Measurements from ENCODE around the gene C1orf94.

Gene C1orf94

DNA sequence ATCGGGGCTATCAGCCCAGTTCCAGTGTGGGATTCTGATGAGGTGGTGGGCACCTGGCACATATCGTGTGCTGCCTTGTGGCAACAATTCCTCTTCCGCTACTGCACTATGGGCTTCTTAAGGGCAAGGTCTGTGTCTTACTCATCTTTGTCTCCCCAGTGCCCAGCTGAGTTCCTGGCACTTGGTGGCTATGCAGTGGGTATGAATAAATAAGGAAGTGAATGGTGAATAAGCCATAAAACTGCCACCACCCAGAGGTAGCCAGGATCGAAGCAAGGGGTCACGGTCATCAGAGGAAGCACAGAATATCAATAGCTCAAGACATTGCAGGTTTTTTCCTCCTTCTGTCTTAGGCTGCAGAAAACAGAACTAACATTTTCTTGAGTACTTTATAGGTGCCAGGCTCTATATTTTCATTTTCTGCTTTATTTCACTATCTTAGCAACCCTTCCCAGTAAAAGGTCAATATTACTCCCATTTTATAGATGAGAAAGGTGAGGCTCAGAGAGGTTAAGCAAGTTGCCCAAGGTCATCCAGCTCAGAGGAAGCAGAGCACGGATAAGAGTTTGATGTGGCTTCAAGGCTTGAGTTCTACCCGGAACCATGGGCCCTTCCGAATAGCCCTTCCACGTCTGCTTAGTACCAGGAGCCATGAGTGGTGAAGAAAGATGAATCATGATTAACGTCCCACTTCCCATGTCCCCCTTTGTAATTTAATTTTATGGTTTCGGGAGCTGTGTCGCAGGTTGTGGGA is 10.2 kb downstream of the C1orf94 start:
- H3K4me3 ChIP-seq (ENCODE audit: control insufficient read depth in 1 of 7, extremely low read depth in 1 of 7, insufficient read depth in 4 of 7, low read depth in 2 of 7, low read length in 6 of 7) = no peak overlapping the region
- no peaks in the 10 kb centered on the region for H3K36me3 ChIP-seq (ENCODE audit: control insufficient read depth in 4 of 4, insufficient read depth in 4 of 4, low read length in 3 of 4)
- peaks cover 0 to 49% (median 10%) of the 10 kb centered on the region in 5 experiments for H3K27me3 ChIP-seq (replicated peaks in 2 of 5; ENCODE audit: control insufficient read depth in 4 of 5, insufficient read depth in 5 of 5, low read length in 4 of 5)
- H3K4me1 ChIP-seq (ENCODE audit: control extremely low read depth in 1 of 4, control insufficient read depth in 4 of 4, insufficient read depth in 4 of 4, low read length in 3 of 4) = no peaks in the 10 kb centered on the region
- H3K9me3 ChIP-seq (ENCODE audit: control extremely low read depth in 1 of 5, control insufficient read depth in 4 of 5, insufficient read depth in 2 of 5, low read depth in 1 of 5, low read length in 4 of 5) = peaks cover 0 to 6% (median 0%) of the 10 kb centered on the region in 5 experiments
- WGBS (ENCODE audit: insufficient coverage) = 82% methylated on average over 11 of the region's 12 CpGs
- H3K27ac ChIP-seq (ENCODE audit: insufficient read depth in 1 of 2, low read depth in 1 of 2, low read length in 2 of 2, poor library complexity in 1 of 2, severe bottlenecking in 2 of 2) = no peak overlapping the region
- POLR2A ChIA-PET = no interaction called here
- no peak for DNase-seq
- CTCF ChIA-PET = no interaction called here

DNA sequence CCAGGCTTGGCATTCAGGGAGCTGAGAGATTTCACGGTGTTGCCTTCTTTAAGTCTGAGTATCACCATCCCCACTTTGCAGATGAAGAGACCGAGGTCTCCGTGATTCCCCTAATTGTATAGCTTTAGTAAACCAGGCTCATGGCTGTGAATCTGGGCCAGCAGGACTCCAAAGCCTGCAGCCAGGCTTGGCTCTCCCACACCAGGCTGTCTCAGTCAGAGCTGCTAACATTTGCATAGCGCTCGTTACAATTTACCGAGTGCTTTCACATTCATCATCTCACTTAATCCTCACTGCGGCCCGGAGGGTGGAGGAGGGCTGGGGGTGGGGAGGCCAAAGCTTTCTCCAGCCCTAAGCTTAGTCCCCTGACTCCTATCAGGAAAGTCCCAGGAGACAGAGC is 11.7 kb downstream of the C1orf94 start:
- ChIA-PET POLR2A (no interaction called here), CTCF (interaction anchor here (1.2 kb wide), 1 partner anchor 9 kb away, joined by 3 read pairs; no protein-coding TSS in a partner anchor)
- Histone ChIP-seq H3K4me3 (ENCODE audit: control insufficient read depth in 1 of 7, extremely low read depth in 1 of 7, insufficient read depth in 4 of 7, low read depth in 2 of 7, low read length in 6 of 7) (no peak overlapping the region), H3K9me3 (ENCODE audit: control extremely low read depth in 1 of 5, control insufficient read depth in 4 of 5, insufficient read depth in 2 of 5, low read depth in 1 of 5, low read length in 4 of 5) (peaks cover 0 to 6% (median 0%) of the 10 kb centered on the region in 5 experiments), H3K36me3 (ENCODE audit: control insufficient read depth in 4 of 4, insufficient read depth in 4 of 4, low read length in 3 of 4) (no peaks in the 10 kb centered on the region), H3K27me3 (replicated peaks in 2 of 5; ENCODE audit: control insufficient read depth in 4 of 5, insufficient read depth in 5 of 5, low read length in 4 of 5) (peaks cover 0 to 49% (median 7%) of the 10 kb centered on the region in 5 experiments), H3K4me1 (ENCODE audit: control extremely low read depth in 1 of 4, control insufficient read depth in 4 of 4, insufficient read depth in 4 of 4, low read length in 3 of 4) (no peaks in the 10 kb centered on the region), H3K27ac (ENCODE audit: insufficient read depth in 1 of 2, low read depth in 1 of 2, low read length in 2 of 2, poor library complexity in 1 of 2, severe bottlenecking in 2 of 2) (no peak overlapping the region)
- DNase-seq = no peak
- WGBS (ENCODE audit: insufficient coverage) = 22% methylated on average over 4 of the region's 8 CpGs

- Histone ChIP-seq H3K9me3 (ENCODE audit: control extremely low read depth in 1 of 5, control insufficient read depth in 4 of 5, insufficient read depth in 2 of 5, low read depth in 1 of 5, low read length in 4 of 5) (peaks cover 0 to 6% (median 0%) of the 10 kb centered on the region in 5 experiments), H3K27me3 (replicated peaks in 2 of 5; ENCODE audit: control insufficient read depth in 4 of 5, insufficient read depth in 5 of 5, low read length in 4 of 5) (peaks cover 0 to 48% (median 7%) of the 10 kb centered on the region in 5 experiments), H3K4me3 (ENCODE audit: control insufficient read depth in 1 of 7, extremely low read depth in 1 of 7, insufficient read depth in 4 of 7, low read depth in 2 of 7, low read length in 6 of 7) (no peak overlapping the region), H3K27ac (ENCODE audit: insufficient read depth in 1 of 2, low read depth in 1 of 2, low read length in 2 of 2, poor library complexity in 1 of 2, severe bottlenecking in 2 of 2) (no peak overlapping the region), H3K36me3 (ENCODE audit: control insufficient read depth in 4 of 4, insufficient read depth in 4 of 4, low read length in 3 of 4) (no peaks in the 10 kb centered on the region), H3K4me1 (ENCODE audit: control extremely low read depth in 1 of 4, control insufficient read depth in 4 of 4, insufficient read depth in 4 of 4, low read length in 3 of 4) (no peaks in the 10 kb centered on the region)
- 0% methylated on average over 1 of the region's 4 CpGs for WGBS (ENCODE audit: insufficient coverage)
- ChIA-PET CTCF (interaction anchor here (1.2 kb wide), 1 partner anchor 9 kb away, joined by 3 read pairs; no protein-coding TSS in a partner anchor), POLR2A (no interaction called here)
- DNase-seq = no peak
Measured at GRCh38 chr1:34188985-34189384, 12.3 kb downstream of the C1orf94 start.

- ChIA-PET CTCF (no interaction called here), POLR2A (no interaction called here)
- no peaks in the 10 kb centered on the region for H3K4me1 ChIP-seq (ENCODE audit: control extremely low read depth in 1 of 4, control insufficient read depth in 4 of 4, insufficient read depth in 4 of 4, low read length in 3 of 4)
- DNase-seq = no peak
- 100% methylated on average over 2 of the region's 2 CpGs for WGBS (ENCODE audit: insufficient coverage)
- H3K4me3 ChIP-seq (ENCODE audit: control insufficient read depth in 1 of 7, extremely low read depth in 1 of 7, insufficient read depth in 4 of 7, low read depth in 2 of 7, low read length in 6 of 7) = no peak overlapping the region
- no peak overlapping the region for H3K27ac ChIP-seq (ENCODE audit: insufficient read depth in 1 of 2, low read depth in 1 of 2, low read length in 2 of 2, poor library complexity in 1 of 2, severe bottlenecking in 2 of 2)
- no peaks in the 10 kb centered on the region for H3K36me3 ChIP-seq (ENCODE audit: control insufficient read depth in 4 of 4, insufficient read depth in 4 of 4, low read length in 3 of 4)
- H3K27me3 ChIP-seq (replicated peaks in 2 of 5; ENCODE audit: control insufficient read depth in 4 of 5, insufficient read depth in 5 of 5, low read length in 4 of 5) = peaks cover 0 to 43% (median 7%) of the 10 kb centered on the region in 5 experiments
- H3K9me3 ChIP-seq (ENCODE audit: control extremely low read depth in 1 of 5, control insufficient read depth in 4 of 5, insufficient read depth in 2 of 5, low read depth in 1 of 5, low read length in 4 of 5) = peaks cover 0 to 6% (median 0%) of the 10 kb centered on the region in 5 experiments
Measured at GRCh38 chr1:34190692-34191091, 14.0 kb downstream of the C1orf94 start.

DNA sequence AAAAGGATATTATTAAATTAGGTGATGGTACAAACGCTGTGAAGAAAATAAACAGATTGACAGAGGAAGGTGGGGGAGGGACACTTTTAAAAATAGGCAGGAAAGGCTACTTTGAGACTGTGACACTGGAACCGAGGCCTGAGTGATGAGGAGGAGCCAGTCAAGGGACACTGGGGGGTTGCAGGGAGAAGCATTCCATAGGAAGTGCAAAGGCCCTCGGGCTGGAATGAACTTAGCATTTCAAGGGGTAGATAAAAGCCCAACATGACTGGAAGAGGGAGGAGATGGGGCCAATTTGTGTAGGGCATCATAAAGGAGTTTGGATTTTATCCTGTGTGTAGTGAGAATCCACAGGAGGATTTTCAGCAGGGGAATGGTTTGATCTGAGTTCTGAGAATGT is 15.9 kb downstream of the C1orf94 start:
- no peak for DNase-seq
- Histone ChIP-seq H3K27me3 (replicated peaks in 2 of 5; ENCODE audit: control insufficient read depth in 4 of 5, insufficient read depth in 5 of 5, low read length in 4 of 5) (peaks cover 0 to 32% (median 7%) of the 10 kb centered on the region in 5 experiments), H3K9me3 (ENCODE audit: control extremely low read depth in 1 of 5, control insufficient read depth in 4 of 5, insufficient read depth in 2 of 5, low read depth in 1 of 5, low read length in 4 of 5) (peaks cover 0 to 6% (median 0%) of the 10 kb centered on the region in 5 experiments), H3K36me3 (ENCODE audit: control insufficient read depth in 4 of 4, insufficient read depth in 4 of 4, low read length in 3 of 4) (no peaks in the 10 kb centered on the region), H3K27ac (ENCODE audit: insufficient read depth in 1 of 2, low read depth in 1 of 2, low read length in 2 of 2, poor library complexity in 1 of 2, severe bottlenecking in 2 of 2) (no peak overlapping the region), H3K4me3 (ENCODE audit: control insufficient read depth in 1 of 7, extremely low read depth in 1 of 7, insufficient read depth in 4 of 7, low read depth in 2 of 7, low read length in 6 of 7) (no peak overlapping the region), H3K4me1 (ENCODE audit: control extremely low read depth in 1 of 4, control insufficient read depth in 4 of 4, insufficient read depth in 4 of 4, low read length in 3 of 4) (no peaks in the 10 kb centered on the region)
- WGBS (ENCODE audit: insufficient coverage) = 47% methylated on average over 3 of the region's 3 CpGs
- CTCF ChIA-PET = no interaction called here
- POLR2A ChIA-PET = no interaction called here

DNA sequence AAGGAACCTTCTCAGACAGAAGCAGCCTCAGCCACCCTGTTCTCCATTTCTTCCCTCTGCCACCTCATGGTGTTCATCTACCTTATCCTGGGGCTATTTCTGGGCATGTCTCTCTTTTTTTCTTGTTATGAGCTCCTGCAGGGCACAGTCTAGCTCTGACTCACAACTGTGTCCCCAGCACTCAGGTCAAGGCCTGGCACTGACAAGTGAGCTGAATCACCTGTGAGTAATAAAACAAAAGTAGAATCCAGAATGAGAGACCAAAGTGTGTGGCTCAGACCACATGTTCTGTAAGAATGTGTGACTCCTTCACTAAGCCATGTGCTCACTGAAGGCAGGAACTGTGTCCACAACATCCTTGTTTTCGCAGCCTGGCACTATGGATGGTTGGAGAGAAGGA is 23.2 kb downstream of the C1orf94 start:
- Histone ChIP-seq H3K27ac (ENCODE audit: insufficient read depth in 1 of 2, low read depth in 1 of 2, low read length in 2 of 2, poor library complexity in 1 of 2, severe bottlenecking in 2 of 2) (no peak overlapping the region), H3K4me3 (ENCODE audit: control insufficient read depth in 1 of 7, extremely low read depth in 1 of 7, insufficient read depth in 4 of 7, low read depth in 2 of 7, low read length in 6 of 7) (no peak overlapping the region), H3K4me1 (ENCODE audit: control extremely low read depth in 1 of 4, control insufficient read depth in 4 of 4, insufficient read depth in 4 of 4, low read length in 3 of 4) (no peaks in the 10 kb centered on the region), H3K36me3 (ENCODE audit: control insufficient read depth in 4 of 4, insufficient read depth in 4 of 4, low read length in 3 of 4) (no peaks in the 10 kb centered on the region), H3K9me3 (ENCODE audit: control extremely low read depth in 1 of 5, control insufficient read depth in 4 of 5, insufficient read depth in 2 of 5, low read depth in 1 of 5, low read length in 4 of 5) (no peaks in the 10 kb centered on the region), H3K27me3 (replicated peaks in 2 of 5; ENCODE audit: control insufficient read depth in 4 of 5, insufficient read depth in 5 of 5, low read length in 4 of 5) (peaks cover 0 to 14% (median 0%) of the 10 kb centered on the region in 5 experiments)
- WGBS (ENCODE audit: insufficient coverage) = 100% methylated on average over 1 of the region's 1 CpG
- POLR2A ChIA-PET = no interaction called here
- CTCF ChIA-PET = no interaction called here
- DNase-seq = no peak

GRCh38 chr1:34212673-34213072 is 36.0 kb downstream of the C1orf94 start:
- Histone ChIP-seq H3K27ac (ENCODE audit: insufficient read depth in 1 of 2, low read depth in 1 of 2, low read length in 2 of 2, poor library complexity in 1 of 2, severe bottlenecking in 2 of 2) (no peak overlapping the region), H3K27me3 (replicated peaks in 2 of 5; ENCODE audit: control insufficient read depth in 4 of 5, insufficient read depth in 5 of 5, low read length in 4 of 5) (peaks cover 0 to 28% (median 0%) of the 10 kb centered on the region in 5 experiments), H3K36me3 (ENCODE audit: control insufficient read depth in 4 of 4, insufficient read depth in 4 of 4, low read length in 3 of 4) (no peaks in the 10 kb centered on the region), H3K4me3 (ENCODE audit: control insufficient read depth in 1 of 7, extremely low read depth in 1 of 7, insufficient read depth in 4 of 7, low read depth in 2 of 7, low read length in 6 of 7) (no peak overlapping the region), H3K4me1 (ENCODE audit: control extremely low read depth in 1 of 4, control insufficient read depth in 4 of 4, insufficient read depth in 4 of 4, low read length in 3 of 4) (no peaks in the 10 kb centered on the region), H3K9me3 (ENCODE audit: control extremely low read depth in 1 of 5, control insufficient read depth in 4 of 5, insufficient read depth in 2 of 5, low read depth in 1 of 5, low read length in 4 of 5) (peaks cover 0 to 3% (median 0%) of the 10 kb centered on the region in 5 experiments)
- ChIA-PET CTCF (no interaction called here), POLR2A (no interaction called here)
- no peak for DNase-seq
- WGBS (ENCODE audit: insufficient coverage) = 69% methylated on average over 4 of the region's 4 CpGs

Data from common myeloid progenitor, CD34-positive (primary cell).